Upper lobe of left lung (tissue), 6 donors: ENCODE data around the gene GNB5. TPM values are rescaled to one million over a fixed set of nuclear protein-coding genes. Genes with fewer than 3 reads are reported as not detected.

ENCODE experiments used
- ATAC-seq, 2 donors: fragments of 200-7000 bp; cut with Tn5 transposase; one replicate each; pipeline ENCODE4 v1.9.1; 2022; ENCODE audit warnings: mild to moderate bottlenecking in 2 of 2, moderate library complexity in 2 of 2; ENCODE audit not compliant: low FRiP score in 2 of 2
- DNase-seq, 2 donors: peaks; one replicate each; pipeline ENCODE4 v3.0.0-alpha.2; 2019 to 2020
- H3K27ac ChIP-seq, 4 donors: fragments of 200-600 bp; sonication (generic); one replicate each; pipeline ENCODE4 v1.5.1; 2016 to 2019
- H3K27me3 ChIP-seq, 4 donors: fragments of 200-600 bp; sonication (generic); one replicate each; pipeline ENCODE4 v1.5.1; 2017 to 2019
- H3K36me3 ChIP-seq, 4 donors: fragments of 200-600 bp; sonication (generic); one replicate each; pipeline ENCODE4 v1.5.1; 2016 to 2019
- H3K4me1 ChIP-seq, 4 donors: fragments of 200-600 bp; sonication (generic); one replicate each; pipeline ENCODE4 v1.5.1; 2018 to 2019
- H3K4me3 ChIP-seq, 4 donors: fragments of 200-600 bp; sonication (generic); one replicate each; pipeline ENCODE4 v1.5.1; 2017 to 2019; ENCODE audit warnings: mild to moderate bottlenecking in 2 of 4, moderate library complexity in 1 of 4
- H3K9me3 ChIP-seq, 4 donors: fragments of 200-600 bp; sonication (generic); one replicate each; pipeline ENCODE4 v1.5.1; 2018 to 2019
- EP300 ChIP-seq, 4 donors: sonication (generic); formaldehyde crosslinking; IDR thresholded peaks; one replicate each; pipeline ENCODE4 v1.5.1; 2017; ENCODE audit warnings: antibody characterized with exemption in 4 of 4, control low read depth in 2 of 4
- POLR2A ChIP-seq, 4 donors: fragments of 450-650 bp; IDR thresholded peaks; one replicate each; pipeline ENCODE4 v1.5.1; 2016 to 2017; ENCODE audit warnings: antibody characterized with exemption in 4 of 4, mild to moderate bottlenecking in 2 of 4
- POLR2AphosphoS5 ChIP-seq, 2 donors: sonication (generic); formaldehyde crosslinking; IDR thresholded peaks; one replicate each; pipeline ENCODE4 v1.5.1; 2017; ENCODE audit warnings: antibody characterized with exemption in 2 of 2
- WGBS, 2 donors: methylation state at CpG; one replicate each; pipeline ENCODE4 v1.1.5; 2017 to 2018; 5-methylcytosine and 5-hydroxymethylcytosine counted together
- total RNA-seq, 6 donors: library from RNA; depleted of rRNA in 4 of 6; stranded (reverse); fragments of >200 nt in 4 of 6; gene quantifications; one replicate each; pipeline versions ENCODE4 v1.1.0 to v1.2.1, GENCODE V29; 2016 to 2021
- TF ChIP-seq, protein P1 (sequence below), 6 experiments: fragments of 450-650 bp in 4 of 6; fragments of 200-600 bp in 2 of 6; sonication (generic) in 2 of 6; IDR thresholded peaks; one replicate each; pipeline ENCODE4 v1.5.1; 2016 to 2019; ENCODE audit warnings: antibody characterized with exemption in 6 of 6
- donor health status: DM: no; HTN: no; CAD: no; lungs with moderate emphysema.
- donor health status: DM: no; HTN: yes; CAD: no; lungs with severe emphysema.

GNB5 gene
- total RNA-seq, 6 donors from 2014 or later = 14.7 to 56.8 (median 31.0) TPM

DNA sequence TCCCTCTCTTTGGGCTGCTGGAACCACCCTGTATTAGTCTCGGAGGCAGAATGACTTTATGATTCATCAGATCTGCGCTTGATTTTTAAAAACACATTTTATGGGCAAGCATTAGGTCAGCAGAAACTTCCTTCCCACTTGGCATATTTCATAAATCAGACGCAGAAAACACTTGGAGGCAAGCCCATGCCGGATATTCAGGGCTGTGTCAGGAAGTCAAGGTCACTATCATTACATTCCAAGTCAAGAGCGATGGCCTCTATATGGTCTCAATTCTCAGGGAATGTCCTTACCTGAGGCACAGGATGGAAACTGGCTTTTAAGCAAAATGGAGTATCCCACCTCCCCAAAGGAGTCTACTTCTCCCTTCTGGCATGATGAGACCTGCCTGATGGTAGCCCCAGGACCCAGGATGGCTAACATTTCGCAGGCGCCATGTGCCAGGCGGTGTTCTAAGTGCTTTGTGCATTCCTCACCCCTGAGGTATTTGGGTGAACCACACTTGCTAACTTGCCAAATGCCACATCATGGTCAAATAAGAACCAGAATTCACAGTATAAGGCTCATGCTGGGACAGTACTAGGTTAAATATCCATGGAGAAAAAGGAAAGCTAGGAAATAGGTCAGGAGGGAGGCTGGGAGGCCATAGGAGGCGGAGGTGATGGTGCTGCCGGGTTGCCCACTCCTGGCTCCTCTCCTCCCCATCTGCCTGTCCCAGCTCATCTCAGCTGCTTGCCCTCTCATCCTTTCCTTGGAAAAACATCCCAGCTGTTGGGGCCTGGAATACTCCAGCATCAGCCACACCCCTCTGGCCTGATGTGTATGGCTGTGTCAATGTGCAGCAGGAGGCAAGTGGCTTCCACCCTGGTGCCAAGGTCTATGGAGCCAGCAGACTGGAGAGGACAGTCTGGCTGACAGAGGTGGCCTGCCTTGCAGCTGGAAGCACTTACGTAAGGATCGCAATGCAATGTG is 97.4 kb downstream of the GNB5 start:
- DNase-seq (no peak), ATAC-seq (peak; percentile 55 to 58)
- Histone ChIP-seq H3K27me3 (no peaks in the 10 kb centered on the region), H3K36me3 (no peaks in the 10 kb centered on the region), H3K4me3 (no peak overlapping the region), H3K27ac (peak overlapping the region in 2 of 4 donors; percentile 4 to 39), H3K9me3 (peaks cover 0 to 3% (median 1%) of the 10 kb centered on the region in 4 donors), H3K4me1 (peaks cover 12 to 17% (median 16%) of the 10 kb centered on the region in 4 donors)
- 64 to 65% methylated on average over 11 to 12 of the region's 12 CpGs for WGBS, 2 donors
- TF ChIP-seq EP300 (IDR thresholded peaks at IDR 0.05) = no peak
- TF ChIP-seq, protein P1, sequence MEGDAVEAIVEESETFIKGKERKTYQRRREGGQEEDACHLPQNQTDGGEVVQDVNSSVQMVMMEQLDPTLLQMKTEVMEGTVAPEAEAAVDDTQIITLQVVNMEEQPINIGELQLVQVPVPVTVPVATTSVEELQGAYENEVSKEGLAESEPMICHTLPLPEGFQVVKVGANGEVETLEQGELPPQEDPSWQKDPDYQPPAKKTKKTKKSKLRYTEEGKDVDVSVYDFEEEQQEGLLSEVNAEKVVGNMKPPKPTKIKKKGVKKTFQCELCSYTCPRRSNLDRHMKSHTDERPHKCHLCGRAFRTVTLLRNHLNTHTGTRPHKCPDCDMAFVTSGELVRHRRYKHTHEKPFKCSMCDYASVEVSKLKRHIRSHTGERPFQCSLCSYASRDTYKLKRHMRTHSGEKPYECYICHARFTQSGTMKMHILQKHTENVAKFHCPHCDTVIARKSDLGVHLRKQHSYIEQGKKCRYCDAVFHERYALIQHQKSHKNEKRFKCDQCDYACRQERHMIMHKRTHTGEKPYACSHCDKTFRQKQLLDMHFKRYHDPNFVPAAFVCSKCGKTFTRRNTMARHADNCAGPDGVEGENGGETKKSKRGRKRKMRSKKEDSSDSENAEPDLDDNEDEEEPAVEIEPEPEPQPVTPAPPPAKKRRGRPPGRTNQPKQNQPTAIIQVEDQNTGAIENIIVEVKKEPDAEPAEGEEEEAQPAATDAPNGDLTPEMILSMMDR (IDR thresholded peaks at IDR 0.05) = no peak
- TF ChIP-seq POLR2A (IDR thresholded peaks at IDR 0.05) = no peak
- TF ChIP-seq POLR2AphosphoS5 (IDR thresholded peaks at IDR 0.05) = no peak

DNA sequence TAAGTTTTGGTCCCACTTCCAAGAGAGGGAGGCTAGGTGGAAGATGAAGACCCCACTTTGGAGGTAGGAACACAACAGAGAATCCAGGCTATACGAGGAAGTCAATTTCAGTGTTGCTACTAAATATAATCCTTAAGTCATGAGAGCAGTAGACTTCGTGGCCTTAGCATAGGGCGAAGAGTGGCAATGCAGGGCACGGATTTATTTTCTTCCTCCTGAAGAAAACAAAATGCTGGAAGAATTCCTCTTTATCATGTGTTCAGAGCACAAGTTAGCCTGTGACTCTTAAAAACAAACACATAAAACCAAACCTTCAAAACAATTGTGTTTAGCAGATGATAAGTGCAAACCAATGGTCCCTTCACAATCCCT is 98.0 kb downstream of the GNB5 start:
- WGBS, 2 donors = 50 to 56% methylated on average over 4 of the region's 4 CpGs
- DNase-seq = no peak

DNA sequence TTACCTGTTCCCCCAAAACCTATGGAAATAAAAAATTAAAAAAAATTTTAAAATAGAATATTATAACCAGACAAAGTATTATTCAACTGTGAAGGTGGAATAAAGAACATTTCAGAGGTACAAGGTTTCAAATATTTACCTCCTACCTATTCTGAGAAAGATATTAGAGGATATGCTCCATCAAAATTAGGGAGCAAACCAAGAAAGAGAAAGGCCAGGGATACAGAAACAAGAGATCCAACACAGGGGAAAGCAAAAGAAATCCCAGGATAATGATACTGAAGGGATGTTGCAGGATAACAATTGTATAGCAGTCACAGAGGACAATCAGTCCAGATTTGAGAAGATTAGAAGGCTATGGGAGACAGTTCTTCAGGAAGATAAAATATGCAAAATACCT is 101.0 kb downstream of the GNB5 start:
- Histone ChIP-seq H3K4me3 (no peak overlapping the region), H3K27ac (no peak overlapping the region), H3K4me1 (peaks cover 12 to 17% (median 16%) of the 10 kb centered on the region in 4 donors), H3K36me3 (no peaks in the 10 kb centered on the region), H3K27me3 (no peaks in the 10 kb centered on the region), H3K9me3 (peaks cover 8 to 11% (median 10%) of the 10 kb centered on the region in 4 donors)
- no peak for ATAC-seq
- no peak for DNase-seq
- TF ChIP-seq POLR2AphosphoS5 (IDR thresholded peaks at IDR 0.05) (no peak), POLR2A (IDR thresholded peaks at IDR 0.05) (no peak), EP300 (IDR thresholded peaks at IDR 0.05) (no peak)
- TF ChIP-seq, protein P1 (IDR thresholded peaks at IDR 0.05) = no peak

More for the DNA sequence above, 98.0 kb downstream of the GNB5 start:
- no peak for ATAC-seq
- TF ChIP-seq EP300 (IDR thresholded peaks at IDR 0.05) = no peak
- TF ChIP-seq, protein P1 (IDR thresholded peaks at IDR 0.05) = no peak
- no peak for TF ChIP-seq POLR2A (IDR thresholded peaks at IDR 0.05)
- TF ChIP-seq POLR2AphosphoS5 (IDR thresholded peaks at IDR 0.05) = no peak
- Histone ChIP-seq H3K27ac (peak overlapping the region in 2 of 4 donors; percentile 4 to 39), H3K27me3 (no peaks in the 10 kb centered on the region), H3K4me3 (no peak overlapping the region), H3K36me3 (no peaks in the 10 kb centered on the region), H3K9me3 (peaks cover 0 to 3% (median 1%) of the 10 kb centered on the region in 4 donors), H3K4me1 (peaks cover 12 to 17% (median 16%) of the 10 kb centered on the region in 4 donors)

DNA sequence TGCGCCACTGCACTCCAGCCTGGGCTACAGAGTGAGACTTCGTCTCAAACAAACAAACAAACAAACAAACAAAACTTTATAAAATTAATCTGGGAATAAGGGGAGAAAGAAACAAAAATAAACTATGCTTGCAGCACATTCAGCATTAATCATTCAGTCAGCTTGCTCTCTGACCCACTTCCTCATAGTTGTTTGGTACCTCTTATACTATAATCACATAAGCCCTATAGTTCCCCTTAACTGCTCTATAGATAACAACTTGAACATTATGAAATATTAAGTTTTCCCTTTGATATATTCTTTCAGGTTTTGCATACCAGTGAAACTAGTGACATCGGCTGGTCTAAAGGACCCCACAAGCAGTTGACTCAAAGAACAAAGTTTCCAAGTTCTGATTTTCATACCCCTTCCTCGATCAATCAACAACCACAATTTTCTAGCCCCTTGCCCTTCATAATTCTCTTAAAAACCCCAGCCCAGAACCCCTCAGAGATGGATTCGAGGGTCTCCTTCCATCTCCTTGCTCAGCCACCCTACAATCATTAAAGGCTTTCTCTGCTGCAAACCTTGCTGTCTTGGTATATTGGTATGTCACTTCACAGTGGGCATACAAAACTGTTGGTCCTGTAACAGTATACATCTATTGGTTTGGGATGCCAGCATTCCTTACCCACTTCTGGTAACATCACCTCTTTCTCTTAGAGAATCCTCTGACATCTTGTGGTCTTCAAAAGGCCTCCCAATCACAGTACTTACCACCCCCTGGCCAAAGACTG is 105.0 kb downstream of the GNB5 start:
- TF ChIP-seq EP300 (IDR thresholded peaks at IDR 0.05) (no peak), POLR2A (IDR thresholded peaks at IDR 0.05) (no peak), POLR2AphosphoS5 (IDR thresholded peaks at IDR 0.05) (no peak)
- TF ChIP-seq, protein P1 (IDR thresholded peaks at IDR 0.05) = no peak
- no peak for DNase-seq
- H3K9me3 ChIP-seq = peaks cover 8 to 11% (median 10%) of the 10 kb centered on the region in 4 donors
- H3K4me3 ChIP-seq = no peak overlapping the region
- H3K36me3 ChIP-seq = no peaks in the 10 kb centered on the region
- whole genome bisulfite sequencing, 2 donors = 78 to 89% methylated on average over 5 of the region's 5 CpGs
- no peak for ATAC-seq
- no peak overlapping the region for H3K27ac ChIP-seq
- peaks cover 0 to 5% (median 0%) of the 10 kb centered on the region in 4 donors for H3K4me1 ChIP-seq
- H3K27me3 ChIP-seq = no peaks in the 10 kb centered on the region
